AG08396 (cell line): ENCODE data around the gene NOL3.

Experiments
- DNase-seq: peaks from one replicate; pipeline ENCODE4 v3.0.0; 2012; ENCODE audit warnings: low spot score, mixed read lengths

NOL3 gene

GRCh38 chr16:67170949-67171649 lies 761 bp downstream of the NOL3 start:
- no peak for DNase-seq

- no peak for DNase-seq
These were observed 3.0 kb downstream of the NOL3 start for GRCh38 chr16:67173323-67173722.

- peak; percentile 89 for DNase-seq
These were observed 3.7 kb downstream of the NOL3 start for GRCh38 chr16:67173808-67174705.

GRCh38 chr16:67174706-67175231 lies 4.4 kb downstream of the NOL3 start:
- DNase-seq: no peak

- no peak for DNase-seq
These were observed 6.3 kb downstream of the NOL3 start for GRCh38 chr16:67176662-67177061.

GRCh38 chr16:67177743-67178699 lies 7.7 kb downstream of the NOL3 start:
- peak; percentile 77 for DNase-seq

- no peak for DNase-seq
These were observed 9.2 kb downstream of the NOL3 start for GRCh38 chr16:67179421-67180080.

GRCh38 chr16:67180166-67180565 lies 9.8 kb downstream of the NOL3 start:
- no peak for DNase-seq

- DNase-seq: peak; percentile 87
These were observed 11.0 kb downstream of the NOL3 start for GRCh38 chr16:67181346-67181745.

GRCh38 chr16:67182288-67182687 lies 11.9 kb downstream of the NOL3 start:
- no peak for DNase-seq

GRCh38 chr16:67183284-67183626 lies 12.9 kb downstream of the NOL3 start:
- no peak for DNase-seq

GRCh38 chr16:67183627-67184452 lies 13.5 kb downstream of the NOL3 start, which contains the start of gene MATCAP1:
MATCAP1 (minus strand) TSS chr16:67183963; CDS start chr16:67180610, 3,353 bp downstream.
- DNase-seq: peak; percentile 99

- DNase-seq: no peak
These were observed 14.2 kb downstream of the NOL3 start for GRCh38 chr16:67184453-67184994.

GRCh38 chr16:67184995-67185650 lies 14.8 kb downstream of the NOL3 start:
- peak; percentile 87 for DNase-seq

GRCh38 chr16:67185651-67186134 lies 15.4 kb downstream of the NOL3 start:
- DNase-seq: no peak

- peak; percentile 61 for DNase-seq
These were observed 16.2 kb downstream of the NOL3 start for GRCh38 chr16:67186550-67186950.

GRCh38 chr16:67187175-67187890 lies 17.0 kb downstream of the NOL3 start:
- DNase-seq: no peak

- no peak for DNase-seq
These were observed 18.0 kb downstream of the NOL3 start for GRCh38 chr16:67188323-67188722.

GRCh38 chr16:67188798-67189197 lies 18.5 kb downstream of the NOL3 start:
- DNase-seq: no peak
